RCC 7860 (cell line): ENCODE measurements around the gene RIC1.
A peak's percentile ranks its signal among the peaks of the same experiment; 100 is the strongest.
"Not testable (repeated sequence)": the region's sequence is repeated elsewhere in the genome, so short reads cannot be mapped to it uniquely, and the experiment has no call there.

Experiments
- DNase-seq: peaks from one replicate; pipeline ENCODE4 v3.0.0-alpha.2; 2015; ENCODE audit warnings: low spot score
- FAIRE-seq: peaks from 2 replicates; lab custom pipeline; 2012; peaks lifted over from hg19 to GRCh38; lab: Jason Lieb, UNC

RIC1 gene

DNA sequence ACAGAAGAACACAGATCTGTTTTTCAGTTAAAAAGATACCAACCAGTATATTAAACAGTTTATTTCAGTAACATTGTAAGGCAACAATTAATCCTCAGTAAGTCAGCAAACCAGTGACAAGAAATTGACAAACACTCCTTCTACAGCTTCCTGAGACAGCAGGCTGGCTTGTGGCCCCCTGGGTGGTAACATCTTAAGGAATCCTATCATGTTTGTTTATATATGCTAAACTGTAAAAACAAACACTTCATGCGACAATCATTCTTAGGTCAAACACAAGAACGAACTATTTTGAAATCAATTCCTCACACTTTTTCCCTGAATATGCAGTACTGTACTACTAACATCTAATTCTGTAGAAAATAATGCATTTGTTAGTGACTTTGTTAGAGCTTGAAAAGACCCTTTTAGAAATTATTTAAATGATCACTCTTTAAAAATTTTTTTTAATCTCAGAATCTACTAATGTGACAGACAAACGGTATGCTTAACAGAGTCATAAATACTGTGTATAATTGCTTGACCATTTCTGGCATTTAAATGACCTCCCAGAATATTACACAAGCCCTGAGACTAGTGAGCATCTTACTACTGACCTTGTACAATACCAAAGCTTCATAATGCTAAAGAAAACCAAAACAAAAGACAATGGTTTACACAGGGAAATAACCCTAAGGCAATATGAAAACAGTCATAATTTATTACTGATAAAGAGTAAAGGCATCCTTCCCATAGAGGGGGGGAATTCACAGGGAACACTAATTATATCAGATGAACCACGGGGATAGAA lies 155.8 kb downstream of the RIC1 start:
- FAIRE-seq (no peak), DNase-seq (no peak)

DNA sequence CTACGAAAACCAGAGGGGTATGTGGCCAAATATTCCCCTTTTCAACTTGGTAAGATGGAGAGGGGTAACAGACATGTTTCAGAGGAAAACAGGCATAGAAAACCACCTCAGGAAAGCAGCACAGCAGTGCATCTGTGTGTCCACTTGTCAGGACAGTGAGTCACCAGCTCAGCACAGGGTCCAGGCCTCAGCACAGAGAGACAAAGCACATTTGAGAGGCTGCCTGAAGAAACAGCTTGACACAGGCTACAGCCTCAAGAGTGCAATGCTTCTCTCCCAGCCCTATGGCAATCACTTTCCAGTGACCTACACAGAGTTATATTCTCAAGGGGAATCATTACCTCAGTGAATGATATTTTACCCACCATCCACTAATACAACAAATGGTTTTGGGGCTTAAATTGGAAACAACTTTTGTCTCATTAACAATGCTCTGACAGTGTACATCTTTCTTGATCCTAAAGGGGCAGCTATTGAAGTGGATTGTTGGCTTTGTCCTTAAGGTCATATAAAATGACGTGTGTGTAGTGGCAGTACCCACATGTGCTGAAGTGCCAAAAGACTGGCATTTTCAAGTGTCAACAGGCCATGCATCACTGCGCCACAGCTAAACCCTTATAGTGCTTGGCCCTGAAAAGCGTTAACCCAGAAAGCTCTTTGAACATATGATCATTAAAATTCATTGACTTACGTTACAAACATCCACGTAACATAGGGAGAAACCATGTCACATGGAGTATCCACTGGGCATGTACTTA lies 157.6 kb downstream of the RIC1 start:
- no peak for FAIRE-seq

DNA sequence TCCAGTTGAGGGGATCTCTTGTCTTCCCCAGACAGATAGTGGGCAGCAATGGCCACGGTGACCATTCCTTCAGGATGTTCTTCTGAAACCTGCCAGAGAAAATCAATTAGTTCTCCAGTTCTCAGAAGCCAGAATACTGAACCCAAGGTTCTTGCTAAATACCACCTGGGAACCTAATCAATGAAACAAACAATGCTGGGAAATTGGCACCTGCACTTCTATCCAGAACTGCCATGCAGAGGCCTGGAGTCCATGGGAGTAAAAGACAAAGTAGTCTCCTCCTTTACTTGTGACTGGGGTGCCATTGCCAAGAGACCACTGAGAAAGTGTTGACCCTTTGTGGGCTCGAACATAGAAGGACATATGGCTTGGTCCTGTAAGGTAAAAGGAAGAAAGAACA lies 158.3 kb downstream of the RIC1 start:
- FAIRE-seq (no peak), DNase-seq (no peak)

More for the DNA sequence above, 157.6 kb downstream of the RIC1 start:
- DNase-seq: no peak

DNA sequence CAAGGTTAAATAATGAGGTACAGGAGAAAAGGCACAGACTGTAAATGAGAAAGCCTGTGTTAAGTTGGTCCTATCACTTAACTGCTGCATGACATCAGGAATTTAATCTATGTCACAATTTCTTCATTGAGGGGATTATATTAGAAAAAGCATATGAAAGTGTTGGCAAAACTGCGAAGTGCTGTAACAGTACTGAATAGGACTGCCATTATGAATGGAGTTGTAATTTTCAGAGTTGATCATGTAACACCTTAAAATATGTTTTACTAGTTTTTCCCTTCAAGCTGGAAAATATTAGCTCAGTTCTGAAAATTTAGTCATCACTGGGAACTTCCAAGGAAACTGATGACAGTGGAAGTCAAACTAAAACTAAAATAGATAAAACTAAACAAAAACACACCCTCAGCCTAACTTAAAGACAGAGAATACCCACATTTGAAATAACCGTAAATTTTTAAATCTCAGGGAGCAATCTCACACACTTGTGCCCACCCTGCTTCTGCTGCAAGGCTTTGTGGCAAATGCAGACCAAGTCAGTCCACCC lies 158.9 kb downstream of the RIC1 start:
- DNase-seq (no peak), FAIRE-seq (no peak)

DNA sequence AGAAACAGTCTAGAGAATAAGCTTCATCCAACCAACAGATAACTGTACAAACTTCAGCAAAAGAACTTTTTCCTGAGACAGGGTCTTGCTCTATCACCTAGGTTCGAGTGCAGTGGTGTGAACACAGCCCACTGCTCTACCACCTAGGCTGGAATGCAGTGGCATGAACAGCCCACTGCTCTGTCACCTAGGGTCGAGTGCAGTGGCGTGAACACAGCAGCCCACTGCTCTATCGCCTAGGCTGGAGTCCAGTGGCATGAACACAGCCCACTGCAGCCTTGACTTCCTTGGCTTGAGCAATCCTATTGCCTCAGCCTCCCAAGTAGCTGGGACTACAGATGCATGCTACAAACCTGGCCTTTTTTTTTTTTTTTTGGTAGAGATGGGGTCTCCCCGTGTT lies 160.6 kb downstream of the RIC1 start:
- no peak for FAIRE-seq

DNA sequence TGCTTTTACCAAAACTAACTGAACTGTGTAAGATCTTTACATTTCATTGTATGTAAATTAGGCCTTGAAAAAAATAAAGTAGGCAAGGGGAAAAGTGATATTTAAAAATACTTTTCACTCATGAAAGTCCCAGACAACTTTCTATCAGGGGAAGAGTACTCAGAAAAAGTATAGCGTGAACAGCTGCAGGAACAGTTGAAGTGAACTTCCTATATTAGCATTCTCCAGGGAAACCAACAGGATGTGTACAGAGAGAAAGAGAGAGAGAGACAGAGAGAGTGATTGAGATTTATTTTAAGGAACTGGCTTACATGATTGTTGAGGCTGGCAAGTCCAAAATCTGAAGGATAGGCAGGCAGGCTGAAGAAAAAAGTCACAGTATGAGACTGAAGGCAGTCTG lies 162.0 kb downstream of the RIC1 start:
- no peak for FAIRE-seq

More for the DNA sequence above, 160.6 kb downstream of the RIC1 start:
- no peak for DNase-seq

DNA sequence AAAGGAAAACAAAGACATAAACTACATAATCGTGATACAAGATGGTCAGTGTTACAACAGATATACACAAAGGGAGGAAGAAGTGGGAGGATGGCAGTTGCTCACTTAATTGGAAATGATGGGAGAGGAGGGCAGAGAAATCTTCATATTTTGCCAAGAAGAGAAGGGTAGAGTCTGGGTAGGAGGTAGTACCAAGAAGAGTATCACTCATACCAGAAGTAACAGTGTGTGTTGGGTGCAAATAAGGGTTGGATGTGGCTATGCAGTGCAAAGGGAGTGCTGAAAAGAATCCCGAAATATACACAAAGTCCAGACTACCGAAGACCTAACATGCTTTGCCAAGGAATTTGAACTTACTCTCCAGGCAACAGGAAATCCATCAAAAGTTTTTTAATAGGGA lies 163.0 kb downstream of the RIC1 start:
- FAIRE-seq (no peak), DNase-seq (no peak)

More for the DNA sequence above, 162.0 kb downstream of the RIC1 start:
- no peak for DNase-seq

DNA sequence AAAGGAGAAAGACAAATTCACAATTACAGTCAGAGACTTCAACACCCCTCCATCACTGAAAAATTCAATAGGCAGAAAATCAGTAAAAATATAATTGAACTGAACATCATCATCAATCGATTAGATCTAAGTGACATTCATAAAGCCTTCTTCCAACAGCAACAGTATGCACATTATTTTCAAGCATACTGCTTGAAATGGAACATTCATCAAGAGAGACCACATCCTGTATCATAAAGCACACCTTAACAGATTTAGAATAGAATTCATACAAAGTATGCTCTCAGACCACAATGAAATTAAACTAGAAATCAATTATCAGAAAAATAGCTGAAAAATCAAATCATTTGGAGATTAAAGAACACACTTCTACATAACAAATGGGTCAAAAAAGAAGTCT lies 164.9 kb downstream of the RIC1 start:
- DNase-seq: no peak
- FAIRE-seq: no peak

DNA sequence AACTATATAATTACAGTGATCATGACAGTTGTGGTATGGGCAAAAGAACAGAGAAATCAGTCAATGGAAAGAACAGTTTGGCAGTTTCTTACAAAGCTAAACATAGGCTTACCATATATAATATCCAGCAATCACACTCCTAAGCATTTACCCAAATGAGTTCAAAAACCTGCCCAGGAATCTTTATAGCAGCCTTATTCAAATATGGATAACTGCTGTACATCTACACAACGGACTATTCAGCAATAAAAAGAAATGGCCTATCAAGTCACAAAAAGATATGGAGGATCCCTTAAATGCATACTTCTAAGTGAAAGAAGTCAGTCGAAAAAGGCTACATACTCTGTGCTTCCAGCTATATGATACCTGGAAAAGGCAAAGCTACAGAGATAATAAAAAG lies 167.4 kb downstream of the RIC1 start:
- DNase-seq (no peak), FAIRE-seq (no peak)

DNA sequence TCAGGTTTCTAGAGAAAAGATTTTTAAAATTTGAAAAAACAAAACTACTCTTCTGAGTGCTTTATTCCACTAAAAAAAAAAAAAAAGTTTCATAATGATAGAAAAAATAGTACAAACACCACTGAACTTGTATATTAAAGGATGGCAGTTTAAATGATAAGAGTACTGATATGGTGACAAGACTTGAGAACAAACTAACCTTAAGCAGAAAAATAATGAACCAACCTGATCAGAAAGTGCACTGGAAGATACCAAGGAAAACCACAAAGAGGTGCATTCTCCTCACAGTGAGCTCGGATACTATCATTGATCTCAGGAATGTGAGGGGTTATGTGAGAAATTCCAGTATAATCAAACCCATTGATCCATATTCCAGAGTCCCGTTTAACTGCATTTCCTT lies 169.7 kb downstream of the RIC1 start:
- FAIRE-seq: no peak
- no peak for DNase-seq

DNA sequence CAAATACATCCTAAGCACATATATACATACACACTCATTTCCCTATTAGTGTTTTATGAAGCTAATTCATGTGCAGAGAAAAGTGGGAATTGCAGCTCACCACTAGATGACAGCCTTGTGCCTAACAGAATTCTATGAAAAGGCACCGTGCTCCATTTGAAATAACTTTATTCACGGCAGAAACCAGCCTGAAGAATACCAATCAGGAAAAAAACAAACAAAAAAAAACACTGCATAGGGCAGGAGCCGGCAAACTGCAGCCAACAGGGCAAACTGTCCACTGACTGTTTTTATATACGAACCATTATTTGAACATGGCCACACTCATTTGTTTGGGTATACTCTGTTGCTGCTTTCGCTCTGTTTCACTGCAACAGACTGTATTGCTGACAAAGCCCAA lies 170.4 kb downstream of the RIC1 start:
- FAIRE-seq (no peak), DNase-seq (peak; percentile 15)

DNA sequence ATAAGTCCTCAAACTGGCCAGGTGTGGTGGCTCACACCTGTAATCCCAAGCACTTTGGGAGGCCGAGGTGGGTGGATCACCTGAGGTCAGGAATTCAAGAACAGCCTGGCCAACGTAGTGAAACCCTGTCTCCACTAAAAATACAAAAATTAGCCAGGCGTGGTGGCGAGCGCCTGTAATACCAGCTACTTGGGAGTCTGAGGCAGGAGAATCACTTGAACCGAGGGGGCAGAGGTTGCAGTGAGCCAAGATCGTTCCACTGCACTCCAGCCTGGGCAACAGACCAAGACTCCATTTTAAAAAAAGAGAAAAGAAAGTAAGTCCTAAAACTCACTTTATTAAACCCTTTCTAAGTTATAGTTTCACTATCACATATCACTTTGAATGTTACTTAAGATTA lies 171.5 kb downstream of the RIC1 start:
- DNase-seq, FAIRE-seq: not testable (repeated sequence)

DNA sequence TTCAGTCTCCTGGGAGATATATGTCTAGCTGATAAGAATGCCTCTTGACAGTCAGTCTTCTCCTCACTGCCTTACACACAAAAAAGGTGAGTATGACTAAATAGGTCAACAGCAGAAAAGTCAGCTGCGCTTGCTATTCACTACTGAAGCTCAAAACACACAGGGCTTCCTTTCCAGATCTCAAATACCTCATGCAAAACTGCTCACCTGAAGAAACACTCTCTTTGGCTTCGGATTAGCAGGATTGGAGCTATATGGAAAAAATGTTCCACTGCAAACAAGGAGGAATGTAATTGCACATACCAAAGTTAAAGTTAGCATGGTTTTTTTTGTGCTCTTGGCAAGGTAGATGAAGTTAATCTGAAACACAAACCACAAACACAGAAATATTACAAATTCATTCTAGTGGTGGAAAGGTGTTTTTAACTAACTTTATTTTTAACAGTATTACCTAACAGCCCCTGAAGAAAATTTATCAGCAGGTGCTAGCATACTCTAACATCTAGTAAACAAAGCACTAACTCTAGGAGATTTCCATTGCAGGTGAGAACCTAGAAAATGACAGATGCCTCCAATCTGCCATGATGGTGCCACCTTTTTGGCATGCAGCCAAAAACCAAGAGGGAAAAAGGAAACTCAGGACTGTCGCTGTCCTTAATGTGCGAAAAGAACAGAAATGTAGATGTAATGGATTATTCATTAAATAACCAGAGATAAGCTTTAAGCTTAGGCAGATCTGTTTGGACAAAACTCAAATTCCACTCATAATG lies 172.2 kb downstream of the RIC1 start:
- FAIRE-seq (no peak), DNase-seq (peak; percentile 13)

DNA sequence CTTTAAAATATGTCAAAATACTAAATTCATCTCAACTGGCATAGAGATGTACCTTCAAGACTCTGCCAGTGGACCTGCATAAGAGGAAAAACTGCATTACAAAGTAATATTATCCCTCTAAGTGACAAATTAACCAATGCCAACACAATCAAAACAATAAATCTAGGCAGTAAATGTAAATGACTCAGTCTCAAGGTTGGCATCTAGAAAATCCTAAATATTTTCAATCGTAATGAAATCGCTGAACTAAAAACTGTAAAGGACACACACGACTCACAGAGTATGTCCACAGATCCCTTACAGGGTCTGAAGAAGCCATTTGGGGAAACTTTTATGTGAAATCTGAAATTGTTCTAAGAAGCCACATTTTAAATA lies 172.8 kb downstream of the RIC1 start:
- FAIRE-seq (no peak), DNase-seq (peak; percentile 31)

DNA sequence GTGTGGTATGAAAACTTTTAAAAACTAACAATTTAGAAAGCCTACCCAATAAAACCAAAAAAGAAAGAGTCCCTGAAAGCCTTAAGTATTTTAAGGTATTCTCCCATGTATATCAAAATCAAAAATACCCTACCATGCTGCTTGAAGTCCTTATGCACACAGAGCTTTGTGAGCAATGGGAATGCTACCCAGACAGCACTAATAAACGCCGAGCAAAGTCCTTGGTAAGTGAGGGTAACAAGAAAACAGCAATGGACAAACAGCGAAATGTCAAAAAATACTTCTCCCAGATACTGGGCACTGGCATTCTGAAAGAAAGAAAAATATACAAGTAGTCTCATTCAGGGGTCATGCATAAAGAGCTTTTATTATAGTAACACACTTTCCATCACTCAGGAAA lies 176.6 kb downstream of the RIC1 start:
- no peak for FAIRE-seq
- DNase-seq: no peak

DNA sequence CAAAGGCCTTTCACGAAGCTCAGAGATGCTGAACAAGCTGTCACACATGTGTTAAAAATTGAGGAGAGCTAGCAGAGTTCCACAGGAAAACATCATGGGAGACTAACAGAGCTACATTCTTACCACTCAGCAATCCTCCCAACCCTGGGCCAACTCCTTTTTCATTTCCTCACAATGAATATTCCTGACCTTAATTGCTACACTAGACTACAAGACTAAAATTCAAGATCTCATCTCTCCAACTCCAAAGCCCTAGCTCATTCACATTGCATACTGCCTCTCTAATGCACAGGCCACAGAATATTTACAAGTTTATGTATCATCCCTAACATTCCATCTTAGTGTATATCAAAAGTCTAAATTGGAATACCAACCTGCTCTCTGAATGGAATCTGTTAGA lies 182.8 kb downstream of the RIC1 start:
- FAIRE-seq: no peak
- DNase-seq: no peak

DNA sequence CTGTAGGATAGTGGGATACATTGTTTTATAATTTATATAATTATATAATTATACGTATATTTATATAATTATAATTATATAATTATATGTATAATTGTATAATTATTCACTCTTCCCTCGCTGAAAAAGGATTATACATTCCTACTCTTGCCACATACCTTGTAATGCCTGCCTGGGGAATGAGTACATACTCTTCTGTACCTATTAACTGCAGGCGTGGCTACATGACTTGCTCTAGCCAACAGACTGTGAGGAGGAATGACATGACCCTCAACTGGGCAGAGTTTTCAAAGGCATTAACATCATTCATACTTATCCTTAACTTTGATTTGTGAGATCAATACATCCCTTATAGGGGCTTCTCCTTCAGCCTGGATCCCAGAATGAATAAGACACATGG lies 184.9 kb downstream of the RIC1 start:
- no peak for FAIRE-seq
- no peak for DNase-seq

DNA sequence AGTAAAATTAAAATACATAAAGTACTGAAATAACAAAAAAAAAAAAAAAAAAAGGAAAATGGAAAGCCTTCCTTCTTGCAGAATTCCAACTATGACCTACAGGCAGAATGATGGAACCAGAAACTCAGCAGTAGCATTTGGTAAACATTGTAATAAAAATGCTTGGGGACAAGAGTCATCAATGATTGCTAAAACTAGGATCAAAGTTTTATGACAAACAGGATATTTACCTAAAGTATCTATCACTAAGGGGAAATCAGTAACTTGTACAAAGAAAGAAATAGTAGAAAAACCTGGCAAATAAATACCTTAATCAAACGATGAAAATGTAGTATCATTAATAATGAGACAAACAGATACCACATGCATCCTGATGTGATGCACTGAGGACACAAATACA lies 186.6 kb downstream of the RIC1 start:
- FAIRE-seq (no peak), DNase-seq (no peak)

DNA sequence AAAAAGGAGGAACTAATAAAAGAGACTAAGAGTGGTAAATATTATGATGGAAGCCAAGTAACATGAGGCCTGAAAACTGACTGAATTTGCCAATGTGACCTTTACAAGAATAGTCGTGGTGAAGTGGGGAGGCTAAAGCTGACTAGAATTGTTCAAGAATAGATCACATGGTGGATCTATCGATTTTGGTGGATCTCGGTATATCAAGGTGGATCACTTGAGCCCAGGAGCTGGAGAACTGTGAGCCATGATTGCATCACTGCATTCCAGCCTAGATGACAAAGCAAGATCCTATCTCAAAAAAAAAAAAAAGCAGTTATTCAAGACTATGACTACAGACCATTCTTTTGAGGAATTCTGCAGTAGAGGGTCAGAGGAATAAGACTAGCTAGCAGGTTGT lies 189.0 kb downstream of the RIC1 start:
- peak; percentile 73 for FAIRE-seq
- DNase-seq: peak; percentile 64

DNA sequence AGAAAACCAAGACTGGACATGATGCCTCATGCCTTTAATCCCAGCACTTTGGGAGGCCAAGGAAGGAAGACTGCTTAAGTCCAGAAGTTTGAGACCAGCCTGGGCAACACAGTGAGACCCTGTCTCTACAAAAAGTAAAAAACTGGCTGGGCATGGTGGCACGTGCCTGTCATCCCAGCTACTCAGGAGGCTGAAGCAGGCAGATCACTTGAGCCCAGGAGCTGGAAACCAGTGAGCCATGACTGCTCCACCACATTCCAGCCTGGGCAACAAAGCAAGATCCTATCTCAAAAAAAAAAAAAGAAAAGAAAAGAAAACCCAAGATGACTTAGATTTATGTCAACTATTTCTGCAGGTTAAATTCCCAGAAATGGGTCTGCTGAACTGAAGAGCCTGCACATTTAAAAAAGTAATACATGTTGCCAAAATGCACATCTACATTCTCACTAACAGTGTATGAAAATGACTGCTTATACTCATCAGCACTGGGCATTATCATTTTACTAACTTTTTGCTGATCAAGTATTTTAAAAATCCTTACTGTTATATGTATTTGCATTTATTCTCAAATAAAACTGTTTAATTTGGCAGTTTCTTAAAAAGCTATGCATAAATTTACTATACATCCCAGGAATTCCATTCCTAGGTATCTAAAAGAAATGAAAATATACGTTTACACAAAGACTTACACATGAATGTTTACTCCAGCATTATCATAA lies 189.7 kb downstream of the RIC1 start:
- FAIRE-seq (no peak), DNase-seq (no peak)

DNA sequence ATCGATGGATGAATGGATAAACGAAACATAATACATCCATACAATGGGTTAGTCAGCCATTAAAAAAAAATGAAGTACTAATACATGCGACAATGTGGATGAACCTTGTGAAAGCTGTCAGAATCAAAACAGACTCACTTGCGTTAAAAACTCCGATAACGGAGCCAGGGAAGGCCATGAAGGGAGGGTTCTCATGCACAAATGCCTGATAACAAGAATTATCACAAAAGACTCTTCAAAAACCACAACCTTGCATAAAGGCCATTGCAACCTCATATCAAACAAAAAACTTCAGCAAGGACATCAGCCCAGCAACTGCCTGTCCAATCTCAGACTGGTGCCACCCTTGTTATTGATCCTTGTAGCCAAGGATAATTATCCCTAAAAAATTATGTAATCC lies 190.3 kb downstream of the RIC1 start:
- no peak for FAIRE-seq
- no peak for DNase-seq
